ENCODE measurements around the gene SKIL.

Gene SKIL

DNA sequence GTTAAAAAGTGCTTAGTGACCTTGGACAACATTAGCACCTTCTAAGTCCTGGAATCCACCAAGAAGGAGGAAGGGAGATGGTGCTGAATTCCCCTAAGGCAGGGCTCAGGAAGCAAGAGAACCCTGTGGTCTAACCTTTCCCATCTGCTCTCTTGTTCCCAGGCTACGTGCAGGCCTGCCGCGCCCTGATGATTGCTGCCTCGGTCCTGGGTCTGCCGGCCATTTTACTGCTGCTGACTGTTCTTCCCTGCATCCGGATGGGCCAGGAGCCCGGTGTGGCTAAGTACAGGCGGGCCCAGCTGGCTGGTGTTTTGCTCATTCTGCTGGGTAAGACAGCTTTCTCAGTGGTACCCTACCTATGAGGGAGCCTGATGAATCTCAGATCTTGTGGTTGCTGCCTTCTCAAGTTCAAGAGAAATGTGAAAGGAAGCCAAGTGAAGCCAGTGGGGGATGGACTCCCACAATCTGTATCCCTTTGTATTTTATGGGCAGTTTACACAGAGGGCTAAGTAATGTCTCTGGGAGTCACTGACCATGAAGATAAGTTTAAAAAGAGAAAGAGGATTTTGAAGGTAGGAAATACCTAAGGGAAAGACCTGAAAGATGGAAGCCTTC, 65.6 kb downstream of the SKIL start:
- H3K4me1 ChIP-seq (ENCODE audit: insufficient read depth, low read length) = peaks cover 11% of the 10 kb centered on the region
- H3K9me3 ChIP-seq (ENCODE audit: low read length) = peaks cover 3% of the 10 kb centered on the region
- H3K4me3 ChIP-seq (ENCODE audit: low read length) = no peak overlapping the region
- H3K27me3 ChIP-seq (ENCODE audit: insufficient read depth, low read length) = no peaks in the 10 kb centered on the region
- no peak overlapping the region for H2AFZ ChIP-seq (ENCODE audit: low read depth, low read length)
- no peaks in the 10 kb centered on the region for H3K36me3 ChIP-seq (ENCODE audit: insufficient read depth, low read length)

DNA sequence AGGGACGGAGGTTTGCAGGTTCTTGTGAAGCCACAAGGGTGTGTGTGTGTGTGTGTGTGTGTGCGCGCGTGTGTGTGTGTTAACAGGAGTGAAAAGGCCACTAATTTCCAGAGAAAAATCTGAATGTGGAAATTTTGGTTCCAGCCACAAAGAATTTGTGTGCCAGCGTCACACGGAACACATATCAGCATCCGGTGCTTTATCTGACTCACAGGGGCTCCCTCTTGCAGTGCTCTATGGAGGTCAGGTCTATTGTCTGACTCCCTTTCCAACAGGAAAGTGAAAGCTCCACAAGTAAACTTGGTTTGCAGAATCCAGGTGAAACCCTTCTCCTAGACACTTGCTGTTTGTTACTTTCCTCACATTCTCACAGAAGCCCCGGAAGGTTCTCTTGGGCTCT, 67.4 kb downstream of the SKIL start:
- Histone ChIP-seq H3K9me3 (ENCODE audit: low read length) (peaks cover 3% of the 10 kb centered on the region), H2AFZ (ENCODE audit: low read depth, low read length) (peak overlapping the region; percentile 20), H3K4me3 (ENCODE audit: low read length) (no peak overlapping the region), H3K4me1 (ENCODE audit: insufficient read depth, low read length) (peaks cover 28% of the 10 kb centered on the region), H3K36me3 (ENCODE audit: insufficient read depth, low read length) (no peaks in the 10 kb centered on the region), H3K27me3 (ENCODE audit: insufficient read depth, low read length) (no peaks in the 10 kb centered on the region)

DNA sequence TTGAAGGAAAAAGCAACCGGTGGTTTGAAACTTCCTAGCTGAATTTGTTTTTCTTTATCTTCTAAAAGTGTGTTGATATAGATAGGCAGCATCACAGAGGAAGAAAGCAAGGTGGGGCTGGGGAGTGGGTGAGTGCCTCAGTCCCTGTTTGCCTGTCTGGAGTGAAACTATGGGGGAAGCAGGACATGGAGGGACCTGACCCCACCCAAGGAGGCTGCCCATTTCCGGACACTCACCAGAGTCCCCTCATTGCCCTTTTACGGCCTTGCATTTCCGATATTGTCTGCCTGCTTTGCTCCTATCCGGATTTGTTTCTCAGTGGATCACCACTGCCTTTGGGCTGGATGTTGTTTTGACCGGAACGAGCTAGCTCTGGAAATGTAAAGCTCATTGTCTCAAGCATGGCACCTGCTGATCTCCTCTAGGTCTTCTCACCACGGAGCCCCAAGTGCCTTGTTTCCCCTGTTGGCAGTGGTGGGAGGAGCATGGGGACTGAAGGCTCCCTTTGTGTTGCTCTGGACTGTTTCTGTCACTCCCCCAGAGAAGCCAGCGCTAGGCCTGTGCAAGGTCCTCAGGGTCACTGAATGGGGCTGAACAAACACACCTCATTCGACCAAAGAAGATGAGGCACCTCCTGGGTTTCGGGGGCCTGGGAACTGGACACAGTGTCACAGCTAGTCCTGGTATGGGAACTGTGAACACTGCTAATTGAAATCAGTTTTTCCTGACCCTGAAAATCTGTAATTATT, 68.2 kb downstream of the SKIL start:
- Histone ChIP-seq H3K9me3 (ENCODE audit: low read length) (no peaks in the 10 kb centered on the region), H3K36me3 (ENCODE audit: insufficient read depth, low read length) (no peaks in the 10 kb centered on the region), H3K4me3 (ENCODE audit: low read length) (peak overlapping the region; percentile 24), H3K27me3 (ENCODE audit: insufficient read depth, low read length) (no peaks in the 10 kb centered on the region), H2AFZ (ENCODE audit: low read depth, low read length) (peak overlapping the region; percentile 20), H3K4me1 (ENCODE audit: insufficient read depth, low read length) (peaks cover 32% of the 10 kb centered on the region)

DNA sequence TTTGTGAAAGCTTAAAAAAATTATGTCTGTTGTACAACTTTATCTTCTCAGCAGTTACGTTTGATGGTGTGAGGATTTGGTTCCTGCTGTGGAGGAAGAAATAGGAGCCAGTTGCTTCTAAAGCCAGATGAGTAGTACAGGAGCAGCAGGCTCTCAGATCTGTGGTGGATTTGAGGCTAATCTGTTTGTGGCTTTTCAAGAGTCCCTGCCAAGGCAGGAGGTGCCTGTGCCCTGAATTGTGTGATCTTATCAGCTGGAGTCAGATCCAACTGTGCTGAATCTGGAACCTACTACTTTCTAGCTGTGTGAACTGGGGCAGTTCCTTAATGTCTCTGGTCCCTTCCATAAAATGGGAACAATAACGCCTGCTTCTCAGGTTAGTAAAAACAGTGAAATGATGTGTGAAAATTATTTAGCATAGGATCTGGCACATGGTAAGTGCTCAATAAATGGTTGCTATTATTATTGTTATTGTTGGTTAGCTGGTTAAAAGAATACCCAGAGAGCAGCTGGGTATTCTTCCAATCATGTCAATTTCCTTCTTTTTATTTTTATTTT, 68.8 kb downstream of the SKIL start:
- no peaks in the 10 kb centered on the region for H3K36me3 ChIP-seq (ENCODE audit: insufficient read depth, low read length)
- H3K27me3 ChIP-seq (ENCODE audit: insufficient read depth, low read length) = no peaks in the 10 kb centered on the region
- no peaks in the 10 kb centered on the region for H3K9me3 ChIP-seq (ENCODE audit: low read length)
- peak overlapping the region; percentile 20 for H2AFZ ChIP-seq (ENCODE audit: low read depth, low read length)
- peaks cover 32% of the 10 kb centered on the region for H3K4me1 ChIP-seq (ENCODE audit: insufficient read depth, low read length)
- peak overlapping the region; percentile 24 for H3K4me3 ChIP-seq (ENCODE audit: low read length)

DNA sequence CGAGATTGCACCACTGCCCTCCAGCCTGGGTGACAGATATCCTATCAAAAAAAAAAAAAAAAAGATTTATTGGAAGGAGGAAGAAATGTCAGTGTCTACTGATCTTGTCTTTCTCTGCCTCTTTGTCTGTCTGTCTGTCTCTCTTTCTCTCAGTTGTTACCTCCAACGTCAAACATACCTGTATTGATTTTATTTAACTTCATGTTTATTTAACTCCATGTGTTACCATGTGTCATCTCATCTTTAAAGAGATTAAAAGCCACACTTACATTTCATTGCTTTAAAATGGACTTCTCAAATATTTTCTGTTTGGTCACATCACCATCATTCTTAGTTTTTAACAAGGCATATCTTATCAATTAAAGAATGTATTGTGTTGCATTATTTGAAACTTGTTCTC, 70.6 kb downstream of the SKIL start:
- Histone ChIP-seq H3K9me3 (ENCODE audit: low read length) (no peaks in the 10 kb centered on the region), H2AFZ (ENCODE audit: low read depth, low read length) (no peak overlapping the region), H3K4me1 (ENCODE audit: insufficient read depth, low read length) (peaks cover 32% of the 10 kb centered on the region), H3K36me3 (ENCODE audit: insufficient read depth, low read length) (no peaks in the 10 kb centered on the region), H3K4me3 (ENCODE audit: low read length) (no peak overlapping the region), H3K27me3 (ENCODE audit: insufficient read depth, low read length) (no peaks in the 10 kb centered on the region)

DNA sequence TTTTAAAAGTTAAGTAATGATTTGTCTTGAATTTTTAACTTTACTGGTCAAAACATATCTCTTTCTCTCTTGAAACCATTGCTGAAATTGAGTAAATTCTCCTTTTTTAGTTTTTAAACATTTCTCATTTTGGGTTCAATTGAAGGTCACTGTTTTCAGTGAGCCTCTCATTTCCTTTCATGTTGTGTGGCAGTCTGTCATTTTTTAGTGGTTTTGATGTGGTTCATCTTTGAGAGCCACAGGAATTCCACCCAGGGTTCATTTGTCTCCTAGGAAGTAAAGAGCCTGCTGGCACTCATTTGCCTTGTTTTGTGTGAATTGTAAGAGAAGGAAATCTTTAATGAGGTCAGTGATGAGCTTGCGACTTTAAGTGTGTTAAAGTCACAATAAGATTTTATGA, 71.5 kb downstream of the SKIL start:
- Histone ChIP-seq H2AFZ (ENCODE audit: low read depth, low read length) (no peak overlapping the region), H3K4me3 (ENCODE audit: low read length) (no peak overlapping the region), H3K9me3 (ENCODE audit: low read length) (no peaks in the 10 kb centered on the region), H3K36me3 (ENCODE audit: insufficient read depth, low read length) (no peaks in the 10 kb centered on the region), H3K4me1 (ENCODE audit: insufficient read depth, low read length) (peaks cover 32% of the 10 kb centered on the region), H3K27me3 (ENCODE audit: insufficient read depth, low read length) (no peaks in the 10 kb centered on the region)

DNA sequence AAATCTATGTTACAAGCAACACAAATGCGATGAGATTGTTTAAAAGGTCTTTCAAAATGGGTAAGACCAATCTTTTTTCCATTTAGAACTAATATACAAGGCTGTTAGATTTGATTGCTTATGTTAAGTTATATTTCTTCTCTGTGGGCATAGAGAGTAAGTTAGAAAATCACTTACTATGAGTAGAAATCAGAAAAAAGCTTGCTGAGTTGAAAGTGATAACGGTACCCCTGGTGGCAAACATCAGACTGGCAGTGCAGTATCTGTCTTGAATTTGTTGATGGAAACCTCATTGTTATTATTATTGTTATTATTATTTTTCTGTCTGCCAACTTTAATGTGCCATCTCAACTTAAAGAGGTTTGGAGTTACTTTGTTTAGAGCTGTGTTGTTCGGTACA, 73.5 kb downstream of the SKIL start:
- Histone ChIP-seq H2AFZ (ENCODE audit: low read depth, low read length) (no peak overlapping the region), H3K4me3 (ENCODE audit: low read length) (no peak overlapping the region), H3K36me3 (ENCODE audit: insufficient read depth, low read length) (no peaks in the 10 kb centered on the region)

DNA sequence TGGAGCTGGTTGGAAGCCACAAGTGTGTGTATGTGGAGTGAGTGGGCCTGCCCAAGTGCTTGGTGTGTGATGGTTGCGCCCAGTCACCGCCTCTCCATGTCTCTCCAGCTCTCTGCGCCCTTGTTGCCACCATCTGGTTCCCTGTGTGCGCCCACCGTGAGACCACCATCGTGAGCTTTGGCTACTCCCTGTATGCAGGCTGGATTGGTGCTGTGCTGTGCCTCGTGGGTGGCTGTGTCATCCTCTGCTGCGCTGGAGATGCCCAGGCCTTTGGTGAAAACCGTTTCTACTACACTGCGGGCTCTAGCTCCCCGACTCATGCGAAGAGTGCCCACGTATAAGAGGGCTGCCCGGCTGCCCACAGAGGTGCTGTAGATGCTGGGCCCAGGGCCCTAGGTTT, 74.9 kb downstream of the SKIL start:
- no peaks in the 10 kb centered on the region for H3K9me3 ChIP-seq (ENCODE audit: low read length)
- no peaks in the 10 kb centered on the region for H3K36me3 ChIP-seq (ENCODE audit: insufficient read depth, low read length)
- H3K27me3 ChIP-seq (ENCODE audit: insufficient read depth, low read length) = no peaks in the 10 kb centered on the region
- H3K4me3 ChIP-seq (ENCODE audit: low read length) = no peak overlapping the region
- H2AFZ ChIP-seq (ENCODE audit: low read depth, low read length) = no peak overlapping the region
- peaks cover 20% of the 10 kb centered on the region for H3K4me1 ChIP-seq (ENCODE audit: insufficient read depth, low read length)

More for the DNA sequence above, 73.5 kb downstream of the SKIL start:
- peaks cover 23% of the 10 kb centered on the region for H3K4me1 ChIP-seq (ENCODE audit: insufficient read depth, low read length)
- H3K9me3 ChIP-seq (ENCODE audit: low read length) = no peaks in the 10 kb centered on the region
- H3K27me3 ChIP-seq (ENCODE audit: insufficient read depth, low read length) = no peaks in the 10 kb centered on the region

DNA sequence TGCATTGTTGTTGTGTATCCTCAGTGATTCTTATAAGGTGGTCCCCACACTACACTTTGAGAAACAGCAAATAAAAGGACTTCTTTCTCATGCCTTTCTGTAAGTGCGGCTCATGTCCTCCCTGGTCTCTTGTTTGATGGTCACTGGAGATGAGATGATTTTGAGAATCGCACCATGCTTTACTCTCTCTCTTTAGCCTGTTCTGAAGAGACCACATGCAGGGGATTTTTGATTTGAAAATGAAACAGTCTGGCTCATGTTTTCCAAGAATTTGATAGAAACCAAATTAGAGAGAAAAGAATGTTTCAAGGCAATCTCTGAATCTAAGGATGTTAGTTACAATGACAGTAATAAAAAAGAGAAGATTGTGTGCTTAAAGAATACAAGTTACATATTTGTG, 79.2 kb downstream of the SKIL start:
- Histone ChIP-seq H3K27me3 (ENCODE audit: insufficient read depth, low read length) (no peaks in the 10 kb centered on the region), H2AFZ (ENCODE audit: low read depth, low read length) (no peak overlapping the region), H3K4me3 (ENCODE audit: low read length) (no peak overlapping the region), H3K36me3 (ENCODE audit: insufficient read depth, low read length) (no peaks in the 10 kb centered on the region), H3K9me3 (ENCODE audit: low read length) (no peaks in the 10 kb centered on the region), H3K4me1 (ENCODE audit: insufficient read depth, low read length) (peaks cover 3% of the 10 kb centered on the region)

DNA sequence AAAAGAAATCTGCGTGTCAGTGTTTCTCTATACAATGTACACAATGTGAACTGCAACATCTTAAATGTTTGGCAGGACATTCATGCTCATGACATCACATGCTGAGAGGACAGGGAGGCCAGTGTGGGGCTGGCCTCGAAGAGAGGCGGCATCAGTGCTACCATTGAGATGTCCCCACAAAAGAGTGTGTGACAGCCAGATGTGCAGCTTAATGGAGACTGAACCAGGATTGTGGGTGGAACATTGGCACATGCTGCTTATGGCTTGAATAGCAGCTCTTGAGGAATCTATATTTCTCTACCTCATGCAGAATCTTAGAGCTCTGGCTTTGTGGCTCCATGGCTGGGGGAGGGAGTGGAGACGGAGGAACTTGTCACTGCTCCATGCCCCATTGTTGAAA, 79.7 kb downstream of the SKIL start:
- H3K36me3 ChIP-seq (ENCODE audit: insufficient read depth, low read length) = no peaks in the 10 kb centered on the region
- no peaks in the 10 kb centered on the region for H3K9me3 ChIP-seq (ENCODE audit: low read length)
- no peak overlapping the region for H2AFZ ChIP-seq (ENCODE audit: low read depth, low read length)
- H3K27me3 ChIP-seq (ENCODE audit: insufficient read depth, low read length) = no peaks in the 10 kb centered on the region
- no peak overlapping the region for H3K4me3 ChIP-seq (ENCODE audit: low read length)
- peaks cover 3% of the 10 kb centered on the region for H3K4me1 ChIP-seq (ENCODE audit: insufficient read depth, low read length)

DNA sequence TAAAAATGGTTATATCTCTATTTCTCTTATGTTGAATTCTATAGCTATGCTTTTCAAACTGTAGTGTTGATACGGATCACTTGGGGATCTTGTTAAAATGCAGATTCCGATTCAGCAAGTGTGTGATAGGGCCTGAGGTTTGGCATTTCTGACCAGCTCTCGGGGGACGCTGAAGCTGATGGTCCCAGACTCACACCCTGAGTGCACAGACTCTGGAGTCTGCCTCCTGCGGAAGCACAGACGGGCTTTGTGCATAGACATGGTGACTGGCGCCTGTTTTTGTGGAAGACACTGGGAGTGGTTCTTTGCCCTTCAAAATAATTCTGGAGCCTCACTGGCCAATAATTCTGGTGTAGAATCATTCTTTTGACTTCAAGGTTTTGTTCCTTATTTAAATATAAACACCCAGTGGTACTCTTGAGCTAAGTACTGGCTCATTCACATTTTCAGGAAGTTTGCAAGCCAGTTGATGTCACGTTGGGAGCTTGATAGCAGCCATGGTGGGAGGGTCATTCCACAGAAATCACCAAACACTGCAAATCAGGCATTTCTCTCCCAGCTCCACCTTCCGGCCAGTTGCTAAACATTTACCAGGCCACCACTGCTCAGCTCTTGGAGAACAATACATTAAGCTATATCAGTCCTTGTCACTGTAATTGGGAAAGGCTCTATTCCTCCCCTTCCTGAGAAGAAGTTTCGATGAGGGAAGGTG, 80.3 kb downstream of the SKIL start:
- Histone ChIP-seq H3K9me3 (ENCODE audit: low read length) (no peaks in the 10 kb centered on the region), H3K4me1 (ENCODE audit: insufficient read depth, low read length) (peaks cover 3% of the 10 kb centered on the region), H3K27me3 (ENCODE audit: insufficient read depth, low read length) (no peaks in the 10 kb centered on the region), H3K36me3 (ENCODE audit: insufficient read depth, low read length) (no peaks in the 10 kb centered on the region), H3K4me3 (ENCODE audit: low read length) (no peak overlapping the region), H2AFZ (ENCODE audit: low read depth, low read length) (no peak overlapping the region)

DNA sequence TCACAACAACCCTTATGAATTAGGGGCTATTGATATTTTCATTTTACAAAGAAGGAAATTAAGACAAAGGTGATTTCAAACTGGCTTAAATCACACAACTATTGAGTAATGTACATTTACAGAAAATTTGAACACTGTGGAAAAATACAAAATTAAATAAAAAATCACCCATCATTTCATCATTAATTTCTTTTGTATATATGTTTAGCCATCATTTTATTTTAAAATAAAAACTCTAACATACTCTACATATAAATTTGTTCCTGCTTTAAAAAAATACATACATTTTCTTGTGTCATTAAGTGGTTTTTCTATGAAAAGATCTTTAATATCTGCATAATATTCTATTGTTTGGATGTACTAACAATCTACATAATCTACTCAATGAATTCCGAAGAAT, 81.3 kb downstream of the SKIL start:
- Histone ChIP-seq H3K36me3 (ENCODE audit: insufficient read depth, low read length) (no peaks in the 10 kb centered on the region), H3K4me1 (ENCODE audit: insufficient read depth, low read length) (peaks cover 3% of the 10 kb centered on the region), H3K4me3 (ENCODE audit: low read length) (no peak overlapping the region), H3K9me3 (ENCODE audit: low read length) (no peaks in the 10 kb centered on the region), H2AFZ (ENCODE audit: low read depth, low read length) (no peak overlapping the region), H3K27me3 (ENCODE audit: insufficient read depth, low read length) (no peaks in the 10 kb centered on the region)

DNA sequence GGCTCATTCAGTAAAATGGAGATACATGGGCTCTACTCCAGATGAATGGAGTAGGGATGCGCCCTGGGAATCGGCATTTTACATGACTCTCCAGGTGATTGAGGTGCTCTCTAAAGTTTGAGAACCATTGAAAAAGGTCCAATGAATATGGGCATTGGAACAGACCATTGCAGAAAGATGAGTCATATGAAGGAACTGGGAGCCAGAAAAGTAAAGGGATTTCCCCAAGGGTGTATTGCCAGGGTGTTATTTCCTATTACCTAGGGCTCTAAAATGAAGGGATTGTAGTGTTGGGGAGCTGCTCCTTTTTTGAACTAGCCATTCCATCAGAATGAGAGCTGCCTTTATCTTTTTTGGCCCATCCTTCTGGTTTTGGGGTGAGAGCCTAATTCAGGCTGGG, 82.8 kb downstream of the SKIL start:
- H3K36me3 ChIP-seq (ENCODE audit: insufficient read depth, low read length) = no peaks in the 10 kb centered on the region
- H3K4me3 ChIP-seq (ENCODE audit: low read length) = no peak overlapping the region

More for the DNA sequence above, 82.8 kb downstream of the SKIL start:
- H3K27me3 ChIP-seq (ENCODE audit: insufficient read depth, low read length) = no peaks in the 10 kb centered on the region
- no peaks in the 10 kb centered on the region for H3K9me3 ChIP-seq (ENCODE audit: low read length)
- H2AFZ ChIP-seq (ENCODE audit: low read depth, low read length) = no peak overlapping the region
- peaks cover 3% of the 10 kb centered on the region for H3K4me1 ChIP-seq (ENCODE audit: insufficient read depth, low read length)

Data from neuron (in vitro differentiated cells).